ENCODE results near the gene HTR6. TPM values are rescaled to one million over a fixed set of nuclear protein-coding genes. Genes with fewer than 3 reads are reported as not detected.
A peak's percentile ranks its signal among the peaks of the same experiment; 100 is the strongest.

HTR6 gene
- total RNA-seq, 1 donor from 2014 or later: not detected

DNA sequence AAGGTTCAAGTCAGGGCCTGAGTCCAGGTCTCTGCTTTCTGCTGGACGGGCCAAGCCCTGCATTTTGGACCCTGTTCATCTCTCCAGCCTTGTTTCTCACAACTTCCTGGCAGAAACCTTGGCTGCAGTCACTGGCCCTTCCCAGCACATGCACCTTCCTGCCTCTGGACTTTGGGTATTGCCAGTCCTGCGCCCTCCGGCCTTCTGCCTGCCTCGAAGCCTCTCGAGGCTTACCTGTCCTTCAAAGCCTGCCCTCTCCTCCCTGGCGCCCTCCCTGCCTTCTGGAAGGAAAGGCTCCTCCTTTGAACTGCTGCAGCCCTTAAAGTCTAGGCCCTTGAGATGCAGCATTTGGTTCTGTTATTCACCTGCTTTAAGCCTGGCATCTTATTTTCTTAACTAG lies 52.8 kb downstream of the HTR6 start:
- intact Hi-C loops (cut with DNase I): loop anchor here (5.0 kb wide), 1 partner anchor 50 kb away; no protein-coding TSS in a partner anchor

GRCh38 chr1:19720174-19720573 lies 55.5 kb downstream of the HTR6 start:
- Histone ChIP-seq H3K4me3 (no peak overlapping the region), H3K27ac (no peak overlapping the region), H3K36me3 (peaks cover 0 to 3% of the 10 kb centered on the region in 2 donors), H3K9me3 (no peaks in the 10 kb centered on the region), H3K27me3 (no peaks in the 10 kb centered on the region), H3K4me1 (peaks cover 0 to 18% of the 10 kb centered on the region in 2 donors)
- intact Hi-C loops (cut with DNase I): no loop called here
- DNase-seq (ENCODE audit: low spot score in 2 of 2): no peak
- TF ChIP-seq CTCF (IDR thresholded peaks at IDR 0.05): no peak

More for the DNA sequence above, 52.8 kb downstream of the HTR6 start:
- Histone ChIP-seq H3K4me3 (no peak overlapping the region), H3K4me1 (peaks cover 0 to 5% of the 10 kb centered on the region in 2 donors), H3K36me3 (peaks cover 0 to 3% of the 10 kb centered on the region in 2 donors), H3K27me3 (no peaks in the 10 kb centered on the region), H3K27ac (peak overlapping the region; percentile 30 to 54), H3K9me3 (no peaks in the 10 kb centered on the region)
- no peak for TF ChIP-seq CTCF (IDR thresholded peaks at IDR 0.05)
- DNase-seq (ENCODE audit: low spot score in 2 of 2): no peak

DNA sequence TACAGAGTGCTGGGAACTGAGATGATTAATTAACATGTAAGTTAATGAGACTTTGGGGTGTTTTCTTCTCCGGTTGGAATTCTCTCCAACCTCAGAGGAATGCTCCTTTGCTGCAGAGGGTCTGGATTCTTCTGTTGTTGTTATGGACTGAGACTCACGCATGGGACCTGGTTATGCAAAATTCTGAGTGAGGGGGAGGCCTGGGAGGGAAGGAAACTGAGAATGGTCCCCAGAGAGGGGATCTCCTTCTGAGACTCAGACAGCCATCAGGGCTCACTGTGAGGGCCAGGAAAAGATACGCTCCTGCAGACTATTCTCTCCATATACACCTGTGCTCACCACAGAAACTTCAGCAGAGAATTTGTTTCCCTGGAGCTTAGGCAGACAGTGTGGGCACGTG lies 56.3 kb downstream of the HTR6 start:
- intact Hi-C loops (cut with DNase I): no loop called here
- Histone ChIP-seq H3K4me1 (peaks cover 0 to 22% of the 10 kb centered on the region in 2 donors), H3K27ac (no peak overlapping the region), H3K36me3 (peaks cover 0 to 3% of the 10 kb centered on the region in 2 donors), H3K9me3 (no peaks in the 10 kb centered on the region), H3K27me3 (no peaks in the 10 kb centered on the region), H3K4me3 (no peak overlapping the region)
- DNase-seq (ENCODE audit: low spot score in 2 of 2): no peak
- TF ChIP-seq CTCF (IDR thresholded peaks at IDR 0.05): no peak

DNA sequence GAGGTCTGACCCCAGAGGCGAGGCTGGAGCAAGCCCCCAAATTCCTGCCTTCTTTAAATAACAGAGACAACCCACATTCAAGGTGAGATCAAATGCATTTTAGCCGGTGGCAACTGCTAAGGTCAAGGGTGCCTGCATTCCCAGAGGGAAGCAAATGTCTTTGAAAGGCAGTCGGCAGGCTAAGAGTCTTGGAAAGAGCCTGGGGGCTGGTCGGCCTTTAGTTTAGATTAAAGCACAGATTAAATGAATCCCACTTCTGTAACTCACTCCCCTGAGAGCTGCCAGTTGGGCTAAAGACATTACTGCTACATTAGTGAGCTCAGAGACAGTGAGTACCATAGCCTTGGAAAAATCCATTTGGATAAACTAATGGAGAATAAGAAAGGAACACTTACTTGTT lies 59.2 kb downstream of the HTR6 start:
- H3K4me3 ChIP-seq: no peak overlapping the region
- H3K27me3 ChIP-seq: no peaks in the 10 kb centered on the region
- H3K9me3 ChIP-seq: no peaks in the 10 kb centered on the region
- TF ChIP-seq CTCF (IDR thresholded peaks at IDR 0.05): no peak
- intact Hi-C loops (cut with DNase I): loop anchor here (1.0 kb wide), 1 partner anchor 29 kb away; no protein-coding TSS in a partner anchor
- peaks cover 0 to 26% of the 10 kb centered on the region in 2 donors for H3K4me1 ChIP-seq
- peaks cover 0 to 3% of the 10 kb centered on the region in 2 donors for H3K36me3 ChIP-seq
- peak overlapping the region; percentile 69 to 88 for H3K27ac ChIP-seq
- no peak for DNase-seq (ENCODE audit: low spot score in 2 of 2)

- Histone ChIP-seq H3K4me3 (no peak overlapping the region), H3K9me3 (no peaks in the 10 kb centered on the region), H3K36me3 (peaks cover 0 to 3% of the 10 kb centered on the region in 2 donors), H3K4me1 (peaks cover 0 to 29% of the 10 kb centered on the region in 2 donors), H3K27ac (peak overlapping the region; percentile 69 to 88), H3K27me3 (no peaks in the 10 kb centered on the region)
- TF ChIP-seq CTCF (IDR thresholded peaks at IDR 0.05): no peak
- DNase-seq (ENCODE audit: low spot score in 2 of 2): no peak
- intact Hi-C loops (cut with DNase I): loop anchor here (5.0 kb wide), 1 partner anchor 72 kb away; the partner anchor contains the start of gene TMCO4
Measured at GRCh38 chr1:19725606-19726005, 60.9 kb downstream of the HTR6 start.

Data from ascending aorta (tissue), 2 donors.